Neural progenitor cell (in vitro differentiated cells): Measurements from ENCODE around the gene ST7.
"Not testable (repeated sequence)": the region's sequence is repeated elsewhere in the genome, so short reads cannot be mapped to it uniquely, and the experiment has no call there.

Experiments
- EZH2phosphoT487 ChIP-seq: fragments of 200-600 bp; sonication (generic); IDR thresholded peaks from 2 replicates; pipeline ENCODE4 v1.6.1; 2017; ENCODE audit warnings: antibody characterized with exemption
- TF ChIP-seq, protein P1 (sequence below): fragments of 200-600 bp; sonication (generic); IDR thresholded peaks from 2 replicates; pipeline ENCODE4 v1.5.1; 2017; ENCODE audit warnings: antibody characterized with exemption, mild to moderate bottlenecking

DNA sequence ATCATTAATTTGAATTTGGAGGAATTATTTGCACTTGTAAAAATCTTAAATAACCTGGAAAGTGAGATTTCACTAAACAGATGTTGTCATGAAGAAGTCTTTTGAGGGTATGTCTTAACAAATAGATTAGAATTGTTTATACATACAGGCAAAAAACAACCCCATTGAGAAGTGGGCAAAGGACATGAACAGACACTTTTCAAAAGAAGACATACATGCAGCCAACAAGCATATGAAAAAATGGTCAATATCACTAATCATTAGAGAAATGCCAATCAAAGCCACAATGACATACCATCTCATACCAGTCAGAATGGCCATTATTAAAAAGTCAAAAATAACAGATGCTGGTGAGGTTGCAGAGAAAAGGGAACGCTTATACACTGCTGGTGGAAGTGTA is 77.0 kb downstream of the ST7 start:
- not testable (repeated sequence) for TF ChIP-seq EZH2phosphoT487
- TF ChIP-seq, protein P1, sequence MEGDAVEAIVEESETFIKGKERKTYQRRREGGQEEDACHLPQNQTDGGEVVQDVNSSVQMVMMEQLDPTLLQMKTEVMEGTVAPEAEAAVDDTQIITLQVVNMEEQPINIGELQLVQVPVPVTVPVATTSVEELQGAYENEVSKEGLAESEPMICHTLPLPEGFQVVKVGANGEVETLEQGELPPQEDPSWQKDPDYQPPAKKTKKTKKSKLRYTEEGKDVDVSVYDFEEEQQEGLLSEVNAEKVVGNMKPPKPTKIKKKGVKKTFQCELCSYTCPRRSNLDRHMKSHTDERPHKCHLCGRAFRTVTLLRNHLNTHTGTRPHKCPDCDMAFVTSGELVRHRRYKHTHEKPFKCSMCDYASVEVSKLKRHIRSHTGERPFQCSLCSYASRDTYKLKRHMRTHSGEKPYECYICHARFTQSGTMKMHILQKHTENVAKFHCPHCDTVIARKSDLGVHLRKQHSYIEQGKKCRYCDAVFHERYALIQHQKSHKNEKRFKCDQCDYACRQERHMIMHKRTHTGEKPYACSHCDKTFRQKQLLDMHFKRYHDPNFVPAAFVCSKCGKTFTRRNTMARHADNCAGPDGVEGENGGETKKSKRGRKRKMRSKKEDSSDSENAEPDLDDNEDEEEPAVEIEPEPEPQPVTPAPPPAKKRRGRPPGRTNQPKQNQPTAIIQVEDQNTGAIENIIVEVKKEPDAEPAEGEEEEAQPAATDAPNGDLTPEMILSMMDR, result not testable (repeated sequence)
